GM13976 (cell line): Measurements from ENCODE around the gene ATP1A2.
"Not testable (repeated sequence)": the region's sequence is repeated elsewhere in the genome, so short reads cannot be mapped to it uniquely, and the experiment has no call there.

Source experiments
- DNase-seq: peaks from one replicate; pipeline ENCODE4 v3.0.0; 2012; ENCODE audit warnings: low spot score
- in situ Hi-C: fragments of 300-500 bp; cut with MboI; formaldehyde crosslinking; loops from one replicate; pipeline ENCODE4 v1.12.0; 2022; ENCODE audit warnings: low sequenced_read_pairs, mixed read lengths, inconsistent platforms; ENCODE audit not compliant: unreplicated experiment
- TF ChIP-seq, protein P1 (sequence below): IDR thresholded peaks from 2 replicates; pipeline ENCODE4 v1.5.1; 2012; ENCODE audit warnings: borderline replicate concordance, mild to moderate bottlenecking; ENCODE audit not compliant: insufficient read depth; ENCODE audit errors: extremely low read depth, missing control alignments, control extremely low read depth

Gene ATP1A2

DNA sequence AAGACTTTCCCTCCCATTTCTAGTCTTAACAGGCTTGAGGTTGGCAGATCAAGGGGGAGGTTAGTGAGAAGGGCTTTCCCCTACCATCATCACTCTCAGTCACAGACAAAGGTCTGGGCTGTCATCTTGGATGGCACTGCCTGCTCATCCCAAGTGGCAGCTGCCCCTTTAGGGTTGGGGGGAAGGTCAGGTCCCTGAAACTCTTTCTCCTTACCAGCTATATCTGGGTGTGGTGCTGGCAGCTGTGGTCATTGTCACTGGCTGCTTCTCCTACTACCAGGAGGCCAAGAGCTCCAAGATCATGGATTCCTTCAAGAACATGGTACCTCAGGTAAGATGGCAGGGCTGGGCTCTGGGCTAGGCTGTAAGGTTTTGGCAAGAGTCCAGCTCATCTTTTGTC, 8.2 kb downstream of the ATP1A2 start:
- TF ChIP-seq, protein P1, sequence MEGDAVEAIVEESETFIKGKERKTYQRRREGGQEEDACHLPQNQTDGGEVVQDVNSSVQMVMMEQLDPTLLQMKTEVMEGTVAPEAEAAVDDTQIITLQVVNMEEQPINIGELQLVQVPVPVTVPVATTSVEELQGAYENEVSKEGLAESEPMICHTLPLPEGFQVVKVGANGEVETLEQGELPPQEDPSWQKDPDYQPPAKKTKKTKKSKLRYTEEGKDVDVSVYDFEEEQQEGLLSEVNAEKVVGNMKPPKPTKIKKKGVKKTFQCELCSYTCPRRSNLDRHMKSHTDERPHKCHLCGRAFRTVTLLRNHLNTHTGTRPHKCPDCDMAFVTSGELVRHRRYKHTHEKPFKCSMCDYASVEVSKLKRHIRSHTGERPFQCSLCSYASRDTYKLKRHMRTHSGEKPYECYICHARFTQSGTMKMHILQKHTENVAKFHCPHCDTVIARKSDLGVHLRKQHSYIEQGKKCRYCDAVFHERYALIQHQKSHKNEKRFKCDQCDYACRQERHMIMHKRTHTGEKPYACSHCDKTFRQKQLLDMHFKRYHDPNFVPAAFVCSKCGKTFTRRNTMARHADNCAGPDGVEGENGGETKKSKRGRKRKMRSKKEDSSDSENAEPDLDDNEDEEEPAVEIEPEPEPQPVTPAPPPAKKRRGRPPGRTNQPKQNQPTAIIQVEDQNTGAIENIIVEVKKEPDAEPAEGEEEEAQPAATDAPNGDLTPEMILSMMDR: no peak
- no peak for DNase-seq
- in situ Hi-C loops: no loop called here

DNA sequence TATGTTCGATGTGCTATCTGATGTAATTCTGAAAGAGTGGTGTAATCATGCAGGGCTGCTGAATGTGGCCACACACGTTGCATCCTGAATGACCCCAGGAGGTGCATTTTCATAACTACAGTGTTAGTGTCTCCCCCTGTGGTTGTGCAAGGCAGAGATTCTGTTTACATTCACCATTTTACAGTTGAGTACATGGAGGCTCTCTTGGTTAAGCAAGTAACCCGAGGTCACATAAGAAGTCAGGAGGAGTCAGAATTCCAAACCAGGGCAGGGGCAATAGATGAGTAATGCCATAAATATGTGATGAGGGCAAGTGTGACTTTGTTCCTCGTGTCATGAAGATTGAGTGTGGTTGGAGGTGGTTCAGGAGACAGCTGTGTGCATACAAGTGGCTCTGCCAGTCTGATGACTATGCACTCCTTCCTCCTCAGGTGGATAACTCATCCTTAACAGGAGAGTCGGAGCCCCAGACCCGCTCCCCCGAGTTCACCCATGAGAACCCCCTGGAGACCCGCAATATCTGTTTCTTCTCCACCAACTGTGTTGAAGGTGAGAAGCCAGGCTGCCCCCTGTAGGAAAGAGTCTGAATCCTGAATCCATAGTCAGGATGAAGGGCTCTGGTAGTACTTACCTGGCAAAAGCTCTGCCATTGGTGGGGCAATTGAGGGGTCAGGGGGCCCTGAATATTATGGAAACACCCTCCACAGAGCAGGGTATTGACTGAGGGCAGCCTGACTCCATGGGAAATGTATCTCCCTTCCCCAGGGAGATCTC, 9.3 kb downstream of the ATP1A2 start:
- TF ChIP-seq, protein P1: no peak
- no peak for DNase-seq
- in situ Hi-C loops: no loop called here

DNA sequence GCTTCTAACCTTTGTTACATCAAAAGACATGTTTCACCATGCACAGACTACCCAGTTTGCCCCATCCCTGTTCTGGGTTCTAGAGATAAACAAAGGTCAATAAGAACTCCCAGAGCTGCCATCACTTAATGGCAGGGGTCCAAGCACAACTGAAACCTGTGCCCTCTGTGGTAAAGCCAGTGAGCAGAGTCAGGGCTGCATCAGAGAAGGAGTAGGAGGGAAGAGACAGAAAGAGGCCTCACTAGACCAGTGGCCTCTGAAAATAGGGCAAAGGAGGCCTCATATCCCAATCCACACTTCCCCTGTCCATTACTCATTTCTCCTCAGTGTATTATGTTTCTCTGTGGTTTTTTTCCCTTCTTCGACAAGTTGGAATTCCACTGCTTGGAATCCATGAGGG, 10.2 kb downstream of the ATP1A2 start:
- DNase-seq: no peak
- TF ChIP-seq, protein P1: no peak
- in situ Hi-C loops: no loop called here

GRCh38 chr1:160126342-160126741, 10.8 kb downstream of the ATP1A2 start:
- in situ Hi-C loops: not testable (repeated sequence)

DNA sequence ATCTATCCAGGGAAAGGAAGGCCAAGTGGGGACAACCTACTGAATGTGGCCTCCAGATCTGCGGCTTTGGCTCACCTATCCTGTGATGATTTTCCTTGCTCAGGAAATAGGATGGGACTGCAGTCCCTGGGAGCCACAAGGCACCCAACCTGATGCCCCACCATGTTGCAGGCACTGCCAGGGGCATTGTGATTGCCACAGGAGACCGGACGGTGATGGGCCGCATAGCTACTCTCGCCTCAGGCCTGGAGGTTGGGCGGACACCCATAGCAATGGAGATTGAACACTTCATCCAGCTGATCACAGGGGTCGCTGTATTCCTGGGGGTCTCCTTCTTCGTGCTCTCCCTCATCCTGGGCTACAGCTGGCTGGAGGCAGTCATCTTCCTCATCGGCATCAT, 11.8 kb downstream of the ATP1A2 start:
- TF ChIP-seq, protein P1: no peak
- DNase-seq: no peak
- in situ Hi-C loops: no loop called here

More at GRCh38 chr1:160126342-160126741, 10.8 kb downstream of the ATP1A2 start:
- not testable (repeated sequence) for DNase-seq

DNA sequence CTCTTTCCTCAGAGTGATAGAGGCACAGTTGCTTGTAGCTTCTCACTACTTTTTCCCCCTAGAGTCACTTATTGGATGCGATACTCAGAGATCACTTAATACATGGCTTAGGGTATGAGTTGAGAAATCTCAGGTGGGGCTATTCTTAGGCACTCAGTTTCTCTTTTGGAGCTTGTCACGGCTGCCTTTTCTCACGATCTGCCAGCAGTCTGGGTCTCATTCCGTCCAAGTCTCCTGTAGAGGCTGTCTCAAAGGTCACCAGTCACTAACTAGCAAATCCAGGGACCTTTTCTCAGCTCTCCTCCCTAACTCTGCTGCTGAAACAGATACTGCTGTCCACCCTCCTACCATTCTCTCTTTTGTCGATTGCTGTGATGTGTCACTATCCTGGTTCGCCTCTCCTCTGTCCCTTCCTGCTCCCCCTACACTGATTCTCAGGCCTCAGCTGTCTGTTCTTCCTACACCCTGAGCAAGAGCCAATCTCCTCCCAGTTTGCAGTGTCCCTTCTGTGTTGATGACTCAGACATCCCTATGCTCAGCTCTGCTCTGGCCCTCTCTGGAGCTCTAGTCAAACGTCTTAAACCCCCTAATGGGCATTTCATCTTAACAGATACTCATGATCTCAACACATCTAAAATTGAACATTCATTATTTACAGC, 12.4 kb downstream of the ATP1A2 start:
- DNase-seq: no peak
- TF ChIP-seq, protein P1: no peak
- in situ Hi-C loops: no loop called here

DNA sequence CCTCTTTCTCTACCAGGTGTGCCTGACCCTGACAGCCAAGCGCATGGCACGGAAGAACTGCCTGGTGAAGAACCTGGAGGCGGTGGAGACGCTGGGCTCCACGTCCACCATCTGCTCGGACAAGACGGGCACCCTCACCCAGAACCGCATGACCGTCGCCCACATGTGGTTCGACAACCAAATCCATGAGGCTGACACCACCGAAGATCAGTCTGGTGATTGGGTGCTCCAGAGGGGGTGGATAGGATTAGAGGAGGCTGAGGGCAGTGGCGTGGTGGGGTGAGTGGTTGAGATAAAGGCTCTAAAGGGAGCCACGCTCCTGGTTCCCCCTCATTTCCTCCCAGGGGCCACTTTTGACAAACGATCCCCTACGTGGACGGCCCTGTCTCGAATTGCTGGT, 13.1 kb downstream of the ATP1A2 start:
- TF ChIP-seq, protein P1: no peak
- DNase-seq: no peak
- in situ Hi-C loops: no loop called here
